Right renal pelvis (tissue), 4 donors: ENCODE results near the gene BSG. TPM values are rescaled to one million over a fixed set of nuclear protein-coding genes. Genes with fewer than 3 reads are reported as not detected.

ENCODE experiments used
- DNase-seq, 4 donors: peaks; one replicate each; pipeline ENCODE4 v3.0.0-alpha.2; 2013; ENCODE audit warnings: low read depth in 4 of 4, low spot score in 3 of 4, missing footprints in 1 of 4
- polyA plus RNA-seq, 4 donors: library from polyadenylated mRNA; unstranded; fragments of 120-200 nt; gene quantifications; one replicate each; pipeline ENCODE4 v1.2.1, GENCODE V29; 2013; ENCODE audit not compliant: insufficient read length in 4 of 4

The BSG gene
- polyA plus RNA-seq, 4 donors: 419 to 639 (median 444) TPM

DNA sequence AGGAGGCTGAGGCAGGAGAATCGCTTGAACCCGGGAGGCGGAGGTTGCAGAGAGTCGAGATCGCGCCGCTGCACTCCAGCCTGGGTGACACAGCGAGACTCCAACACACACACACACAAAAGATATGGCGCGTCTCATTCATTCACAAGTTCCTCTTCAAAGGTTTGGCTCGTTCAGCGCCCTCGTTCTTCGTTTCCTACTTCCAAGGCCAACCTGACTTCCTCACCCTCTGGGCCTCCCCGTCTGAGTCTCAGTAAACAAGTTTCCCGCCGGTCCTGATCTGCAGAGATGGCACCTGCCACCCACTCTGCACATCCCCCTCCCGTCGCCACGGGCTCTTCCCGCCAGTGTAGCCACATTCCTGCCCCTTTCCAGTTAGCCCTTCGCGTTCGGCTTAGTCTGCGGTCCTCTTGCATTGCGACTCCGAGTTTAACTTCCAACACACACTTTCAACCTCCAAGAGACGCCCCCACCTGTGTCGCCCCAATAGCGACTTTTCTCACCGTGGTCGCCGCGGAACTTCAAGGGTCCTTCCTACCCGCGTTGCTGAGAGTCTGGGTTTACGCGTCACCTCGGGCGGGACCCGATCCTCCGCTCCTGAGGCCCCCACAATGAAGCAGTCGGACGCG lies 1.3 kb upstream of the BSG start:
- DNase-seq: no peak

DNA sequence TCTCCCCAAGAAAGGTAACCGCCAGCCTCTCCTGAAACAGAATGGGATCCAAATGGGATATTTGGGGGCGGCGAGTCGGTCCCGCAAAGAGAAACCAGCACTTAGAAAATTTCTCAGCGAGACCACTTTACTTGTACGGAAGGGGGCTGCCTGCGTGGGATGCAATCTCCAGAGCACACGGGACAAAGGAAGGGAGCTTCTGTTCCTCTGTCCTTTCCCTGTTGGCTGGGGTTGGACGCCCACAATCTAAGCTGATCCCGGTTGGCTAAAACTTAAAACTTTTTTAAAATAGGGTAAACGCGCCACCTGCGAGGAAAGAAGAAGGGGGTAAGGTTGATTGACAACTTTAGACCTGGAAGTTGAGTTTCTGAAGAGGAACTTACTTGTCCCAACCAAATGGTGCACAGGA lies 826 bp upstream of the BSG start:
- no peak for DNase-seq

DNA sequence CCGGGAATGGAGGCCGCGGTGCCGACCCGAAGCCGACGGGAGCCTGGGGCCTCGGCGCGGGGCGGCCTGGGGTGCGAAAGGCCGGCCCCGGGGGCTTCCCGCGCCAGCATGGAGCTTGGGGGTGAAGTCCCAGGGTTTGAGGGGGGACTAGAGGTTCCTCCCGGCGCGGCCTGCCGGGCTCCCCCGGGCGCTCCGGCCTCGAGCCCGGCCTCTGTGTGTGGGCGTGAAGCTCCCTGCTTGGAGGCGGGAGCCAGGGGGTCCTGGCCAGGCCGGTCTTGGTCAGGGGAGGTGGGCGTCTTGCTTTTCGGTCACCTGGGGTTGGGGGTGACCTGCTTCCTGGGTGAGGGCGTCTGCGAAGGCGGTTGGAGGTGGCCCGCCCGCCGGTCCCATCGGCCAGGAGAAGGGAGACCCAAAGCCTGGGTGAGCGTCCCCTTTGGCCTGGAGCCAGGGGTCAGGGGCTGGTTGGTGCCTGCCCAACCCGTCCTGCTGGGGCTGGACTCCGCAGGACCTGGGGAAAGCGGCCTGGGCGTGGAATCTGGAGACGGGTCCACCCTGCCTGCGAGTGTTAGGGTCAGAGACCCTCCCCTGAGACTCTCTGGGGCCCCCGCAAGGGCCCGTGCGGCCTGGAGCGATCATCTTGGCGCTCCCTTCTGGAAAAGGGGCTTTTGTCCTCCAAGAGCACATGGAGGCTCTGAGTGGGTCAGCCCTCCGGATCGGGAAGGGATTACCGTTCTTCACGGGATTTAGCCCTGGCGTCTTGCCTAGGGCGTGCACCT lies 535 bp downstream of the BSG start:
- DNase-seq: no peak

DNA sequence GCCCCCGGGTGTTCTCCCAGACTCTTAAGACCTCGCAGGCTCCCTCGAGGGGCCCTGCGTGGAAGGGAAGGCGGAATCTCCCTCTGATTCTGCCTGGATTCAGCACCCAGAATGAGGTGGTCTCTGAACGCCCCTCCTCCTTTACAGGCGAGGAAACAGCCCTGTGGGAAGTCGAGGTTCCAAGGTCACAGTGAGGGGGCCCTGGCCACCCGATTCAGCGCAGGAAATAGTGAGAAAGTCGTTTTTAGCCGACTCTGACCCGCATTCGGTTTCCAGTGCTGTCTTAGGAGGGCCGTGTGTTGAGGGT lies 1.1 kb downstream of the BSG start:
- DNase-seq: no peak

DNA sequence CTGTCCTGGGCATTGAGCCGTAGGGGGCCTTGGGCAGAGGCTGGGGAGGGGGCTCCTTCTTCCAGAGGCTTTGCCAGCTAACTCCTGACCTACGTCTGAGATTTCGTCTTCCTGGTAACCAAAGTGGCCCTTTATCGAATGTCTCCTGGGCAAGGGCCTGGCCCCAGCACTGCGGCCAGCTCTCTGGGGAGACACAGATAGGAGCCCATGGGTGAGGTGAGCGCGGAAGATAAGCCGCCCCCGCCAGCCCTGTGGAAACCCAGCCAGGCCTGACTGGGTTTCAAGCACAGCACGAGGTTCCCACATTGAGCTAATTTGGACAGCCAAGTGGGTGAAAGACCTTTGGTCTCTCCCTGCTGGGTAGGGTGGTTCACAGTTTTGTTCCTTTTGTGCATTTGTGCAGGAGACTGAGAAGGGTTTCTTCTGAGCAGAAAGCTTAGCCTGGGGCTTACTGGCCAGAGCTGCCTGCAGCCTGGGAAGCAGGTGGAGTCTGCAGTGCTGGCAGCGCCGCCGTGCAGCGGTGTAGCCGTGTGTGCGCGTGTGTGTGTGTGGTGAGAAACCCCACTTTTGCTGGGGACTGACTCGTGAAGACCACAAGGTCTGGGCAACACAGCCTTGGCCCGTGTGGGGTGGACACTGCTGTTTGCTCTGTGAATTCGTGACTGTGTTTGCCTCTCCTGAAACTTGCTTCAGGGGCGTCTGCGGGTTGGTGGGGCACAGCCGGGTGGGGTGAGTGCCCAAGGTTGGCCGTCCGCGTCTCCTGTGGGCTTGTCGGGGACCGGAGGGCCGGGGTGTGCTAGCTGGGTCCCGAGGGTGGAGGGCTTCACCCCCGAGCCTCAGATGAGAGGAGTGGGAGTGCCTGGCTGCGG lies 2.5 kb downstream of the BSG start:
- no peak for DNase-seq

DNA sequence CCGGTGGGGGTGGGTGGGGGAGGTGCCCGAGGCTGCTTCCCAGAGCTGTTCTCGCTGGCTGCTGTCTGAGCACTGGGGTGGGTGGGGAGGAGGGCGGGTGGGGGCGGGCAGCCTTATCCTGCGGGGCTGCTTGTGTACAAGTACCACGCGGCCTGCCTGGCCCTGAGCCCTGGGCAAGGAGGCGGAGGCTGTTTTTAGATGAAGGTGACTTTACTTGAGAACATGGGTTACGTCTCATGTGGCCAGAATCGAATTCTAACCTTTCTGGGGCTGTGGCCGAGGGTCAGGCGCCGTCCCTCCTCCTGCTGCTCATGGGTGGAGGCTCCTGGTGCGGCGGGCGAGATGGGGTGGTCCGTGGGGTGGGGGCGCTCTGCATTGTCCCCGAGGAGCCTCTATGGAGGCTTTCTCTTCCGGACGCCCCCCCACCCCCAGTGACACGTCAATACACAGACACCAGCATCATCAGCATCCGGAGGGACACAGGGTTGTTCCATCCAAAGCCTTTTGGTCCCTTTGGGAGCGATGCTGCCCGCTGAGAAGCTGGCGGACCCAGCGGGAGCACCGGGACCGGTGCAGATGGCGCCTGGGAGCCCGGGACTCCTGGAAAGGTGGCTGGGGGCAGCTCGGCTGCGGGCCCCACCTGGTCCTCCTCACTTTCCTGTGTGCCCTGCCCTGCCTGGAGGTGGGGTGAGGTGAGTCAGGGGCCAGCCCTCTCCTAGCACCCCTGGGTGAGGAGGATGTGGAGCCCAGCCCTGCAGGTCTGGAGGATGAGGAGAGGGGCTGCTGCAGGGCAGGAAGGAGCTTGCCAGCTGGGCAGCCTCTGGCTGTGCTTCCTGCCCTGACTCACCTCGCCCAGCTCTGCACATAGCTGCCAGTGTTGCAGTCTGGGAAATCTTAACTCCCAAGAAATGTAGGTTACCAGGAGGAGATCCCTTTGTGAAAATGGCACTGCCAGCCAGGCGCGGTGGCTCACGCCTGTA lies 3.4 kb downstream of the BSG start:
- DNase-seq: no peak

DNA sequence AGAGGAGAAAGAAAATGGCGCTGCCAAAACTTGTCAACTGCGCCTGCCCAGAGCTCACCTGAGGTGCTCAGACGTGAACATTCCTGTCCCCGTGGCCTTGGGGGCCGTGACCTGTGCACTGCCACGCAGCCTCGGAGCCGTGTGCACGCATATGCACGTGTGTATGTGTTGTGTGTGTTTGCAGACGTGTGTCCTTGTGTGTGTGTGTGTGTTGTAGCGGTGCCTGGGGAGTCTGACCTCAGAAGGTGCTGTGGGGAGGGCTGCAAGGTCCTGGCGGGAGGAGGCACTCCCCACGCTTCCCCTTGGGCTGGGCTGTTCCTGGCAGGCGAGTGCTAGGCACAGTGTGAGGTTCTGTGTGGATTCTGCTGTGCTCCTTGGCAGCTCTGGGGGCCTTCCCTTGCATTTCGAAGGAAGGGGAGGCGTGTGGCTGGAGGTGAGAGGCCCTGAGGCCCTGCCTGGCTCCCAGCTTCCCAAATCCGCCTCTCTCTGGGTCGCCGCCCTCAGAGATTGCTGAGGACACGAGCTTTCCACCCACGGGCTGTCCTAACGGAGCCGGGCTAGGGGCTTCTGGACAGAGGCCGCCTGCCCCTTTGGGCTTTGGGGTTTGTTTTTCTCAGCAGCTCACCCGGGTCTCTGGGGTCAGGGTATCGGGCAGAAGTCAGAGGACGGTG lies 4.5 kb downstream of the BSG start:
- no peak for DNase-seq

DNA sequence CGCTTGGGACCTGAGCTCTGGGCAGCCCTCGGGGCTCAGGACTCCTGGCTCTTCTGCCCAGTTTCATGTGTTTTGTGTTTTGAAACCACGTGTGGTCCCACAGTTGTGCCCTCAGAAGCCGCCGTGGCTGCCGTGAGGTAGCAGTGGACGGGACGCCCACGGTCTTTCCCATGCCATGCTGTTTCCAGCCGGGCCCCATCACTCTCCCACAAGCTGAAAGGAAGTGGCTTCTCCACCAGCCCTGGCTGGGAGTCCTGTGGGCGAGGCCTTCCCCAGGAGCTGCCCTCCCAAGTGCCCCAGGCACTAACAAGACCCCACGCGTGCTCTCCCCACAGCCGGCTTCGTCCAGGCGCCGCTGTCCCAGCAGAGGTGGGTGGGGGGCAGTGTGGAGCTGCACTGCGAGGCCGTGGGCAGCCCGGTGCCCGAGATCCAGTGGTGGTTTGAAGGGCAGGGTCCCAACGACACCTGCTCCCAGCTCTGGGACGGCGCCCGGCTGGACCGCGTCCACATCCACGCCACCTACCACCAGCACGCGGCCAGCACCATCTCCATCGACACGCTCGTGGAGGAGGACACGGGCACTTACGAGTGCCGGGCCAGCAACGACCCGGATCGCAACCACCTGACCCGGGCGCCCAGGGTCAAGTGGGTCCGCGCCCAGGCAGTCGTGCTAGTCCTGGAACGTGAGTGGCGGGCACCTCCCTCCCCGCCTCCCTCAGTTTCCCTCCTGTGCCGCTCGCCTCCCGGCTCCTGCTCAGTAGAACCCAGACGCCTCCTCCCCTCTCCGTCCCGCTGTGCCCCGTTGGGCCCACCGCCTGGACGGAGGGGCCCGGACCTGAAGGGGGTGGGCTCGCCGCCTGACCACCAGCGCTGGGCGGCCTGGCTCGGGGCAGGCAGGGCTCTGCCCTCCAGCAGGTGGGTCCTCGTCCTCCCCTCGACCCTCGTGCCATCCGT lies 5.3 kb downstream of the BSG start:
- DNase-seq: no peak

DNA sequence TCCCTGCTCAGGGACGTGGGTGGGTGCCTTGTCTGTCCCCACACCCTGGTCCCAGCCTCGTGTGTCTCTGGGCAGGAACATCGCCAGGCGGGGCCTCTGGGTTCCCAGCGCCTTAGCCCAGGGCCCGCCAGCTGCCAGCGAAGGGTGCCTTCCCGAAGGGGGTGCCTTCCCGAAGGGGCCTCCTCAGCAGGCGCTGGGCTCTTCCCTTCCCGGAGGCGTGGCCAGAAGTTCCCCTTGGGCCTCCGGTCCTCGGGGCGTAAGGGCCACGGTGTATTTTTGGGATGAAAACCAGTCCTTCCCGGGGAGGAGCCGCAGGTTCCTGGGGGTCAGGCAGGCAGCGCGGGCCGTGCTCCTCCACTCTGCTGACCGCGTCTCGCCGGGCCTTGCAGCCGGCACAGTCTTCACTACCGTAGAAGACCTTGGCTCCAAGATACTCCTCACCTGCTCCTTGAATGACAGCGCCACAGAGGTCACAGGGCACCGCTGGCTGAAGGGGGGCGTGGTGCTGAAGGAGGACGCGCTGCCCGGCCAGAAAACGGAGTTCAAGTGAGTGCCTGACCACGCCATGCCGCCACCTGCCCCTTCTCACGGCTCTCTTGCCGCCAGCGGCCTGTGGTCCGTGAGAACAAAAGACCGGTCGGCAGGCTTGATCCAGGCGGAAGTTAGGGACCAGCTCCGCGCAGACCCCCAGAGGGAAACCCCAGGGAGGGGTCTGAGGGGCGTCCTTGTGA lies 6.9 kb downstream of the BSG start:
- DNase-seq: no peak

DNA sequence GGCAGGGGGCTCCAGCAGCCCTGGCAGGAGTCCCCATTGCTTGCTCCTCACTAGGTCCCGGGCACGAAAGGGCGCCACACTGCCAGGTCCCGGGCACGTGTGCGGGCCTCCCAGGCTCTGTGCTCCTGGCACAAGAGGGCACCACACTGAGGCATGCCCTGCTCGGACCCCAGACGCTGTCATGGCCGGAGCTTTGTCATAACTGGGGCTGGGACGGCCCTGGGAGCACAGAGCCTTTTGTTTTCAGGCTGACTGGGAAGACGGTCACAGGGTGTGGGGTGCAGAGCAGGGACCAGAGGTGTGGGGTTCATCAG lies 7.4 kb downstream of the BSG start:
- no peak for DNase-seq

DNA sequence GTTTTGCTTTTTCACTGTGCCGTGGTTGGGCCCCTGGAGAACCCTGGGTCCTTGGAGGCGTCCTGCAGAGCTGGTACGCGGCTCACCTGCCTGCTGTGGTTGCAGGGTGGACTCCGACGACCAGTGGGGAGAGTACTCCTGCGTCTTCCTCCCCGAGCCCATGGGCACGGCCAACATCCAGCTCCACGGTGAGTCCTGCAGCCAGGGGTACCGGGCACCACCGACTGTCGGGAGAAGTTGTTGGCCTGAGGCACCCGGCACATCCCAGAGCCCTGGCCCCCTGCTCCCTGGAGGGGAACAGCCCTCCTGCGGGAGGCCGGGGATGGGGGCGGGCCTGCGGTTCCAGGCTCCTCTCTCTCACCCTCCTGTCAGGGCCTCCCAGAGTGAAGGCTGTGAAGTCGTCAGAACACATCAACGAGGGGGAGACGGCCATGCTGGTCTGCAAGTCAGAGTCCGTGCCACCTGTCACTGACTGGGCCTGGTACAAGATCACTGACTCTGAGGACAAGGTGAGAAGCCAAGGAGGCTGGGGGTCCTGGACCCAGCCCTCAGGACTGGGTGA lies 8.0 kb downstream of the BSG start:
- DNase-seq: no peak

DNA sequence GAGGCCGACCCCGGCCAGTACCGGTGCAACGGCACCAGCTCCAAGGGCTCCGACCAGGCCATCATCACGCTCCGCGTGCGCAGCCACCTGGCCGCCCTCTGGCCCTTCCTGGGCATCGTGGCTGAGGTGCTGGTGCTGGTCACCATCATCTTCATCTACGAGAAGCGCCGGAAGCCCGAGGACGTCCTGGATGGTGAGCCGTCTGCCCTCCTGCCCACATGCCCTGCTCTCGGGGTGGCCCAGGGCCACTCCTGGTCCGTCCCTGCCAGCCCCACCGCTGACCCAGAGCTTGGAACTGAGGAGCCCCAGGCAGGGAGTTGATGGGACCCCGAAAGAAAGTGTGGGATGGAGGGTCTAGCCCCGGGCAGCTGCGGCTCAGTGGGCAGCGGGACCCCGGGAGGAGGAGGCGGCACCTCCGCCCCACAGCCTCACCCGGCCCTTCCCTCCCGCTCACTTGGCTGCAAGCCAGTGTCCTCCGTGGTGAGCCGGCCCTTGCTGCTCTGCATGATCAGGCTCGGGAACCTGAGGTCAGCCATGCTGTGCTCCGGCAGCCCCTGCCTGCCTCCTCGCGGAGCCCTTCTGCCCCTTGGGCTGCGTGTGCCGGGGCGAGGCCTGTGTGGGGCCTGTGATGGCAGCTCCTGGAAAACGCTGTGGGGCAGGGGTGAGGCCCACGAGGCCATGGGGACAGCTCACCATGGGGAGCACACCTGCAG lies 9.2 kb downstream of the BSG start:
- DNase-seq: no peak

DNA sequence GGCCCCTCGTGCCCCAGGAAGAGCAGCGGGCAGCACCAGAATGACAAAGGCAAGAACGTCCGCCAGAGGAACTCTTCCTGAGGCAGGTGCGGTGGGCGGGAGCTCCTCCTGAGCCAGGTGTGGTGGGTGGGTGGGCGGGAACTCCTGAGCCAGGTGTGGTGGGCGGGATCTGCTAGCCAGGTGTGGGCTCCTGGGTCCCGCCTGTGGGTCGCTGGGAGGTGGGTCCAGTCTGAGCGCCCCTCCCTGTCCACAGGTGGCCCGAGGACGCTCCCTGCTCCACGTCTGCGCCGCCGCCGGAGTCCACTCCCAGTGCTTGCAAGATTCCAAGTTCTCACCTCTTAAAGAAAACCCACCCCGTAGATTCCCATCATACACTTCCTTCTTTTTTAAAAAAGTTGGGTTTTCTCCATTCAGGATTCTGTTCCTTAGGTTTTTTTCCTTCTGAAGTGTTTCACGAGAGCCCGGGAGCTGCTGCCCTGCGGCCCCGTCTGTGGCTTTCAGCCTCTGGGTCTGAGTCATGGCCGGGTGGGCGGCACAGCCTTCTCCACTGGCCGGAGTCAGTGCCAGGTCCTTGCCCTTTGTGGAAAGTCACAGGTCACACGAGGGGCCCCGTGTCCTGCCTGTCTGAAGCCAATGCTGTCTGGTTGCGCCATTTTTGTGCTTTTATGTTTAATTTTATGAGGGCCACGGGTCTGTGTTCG lies 10.3 kb downstream of the BSG start:
- DNase-seq: no peak

DNA sequence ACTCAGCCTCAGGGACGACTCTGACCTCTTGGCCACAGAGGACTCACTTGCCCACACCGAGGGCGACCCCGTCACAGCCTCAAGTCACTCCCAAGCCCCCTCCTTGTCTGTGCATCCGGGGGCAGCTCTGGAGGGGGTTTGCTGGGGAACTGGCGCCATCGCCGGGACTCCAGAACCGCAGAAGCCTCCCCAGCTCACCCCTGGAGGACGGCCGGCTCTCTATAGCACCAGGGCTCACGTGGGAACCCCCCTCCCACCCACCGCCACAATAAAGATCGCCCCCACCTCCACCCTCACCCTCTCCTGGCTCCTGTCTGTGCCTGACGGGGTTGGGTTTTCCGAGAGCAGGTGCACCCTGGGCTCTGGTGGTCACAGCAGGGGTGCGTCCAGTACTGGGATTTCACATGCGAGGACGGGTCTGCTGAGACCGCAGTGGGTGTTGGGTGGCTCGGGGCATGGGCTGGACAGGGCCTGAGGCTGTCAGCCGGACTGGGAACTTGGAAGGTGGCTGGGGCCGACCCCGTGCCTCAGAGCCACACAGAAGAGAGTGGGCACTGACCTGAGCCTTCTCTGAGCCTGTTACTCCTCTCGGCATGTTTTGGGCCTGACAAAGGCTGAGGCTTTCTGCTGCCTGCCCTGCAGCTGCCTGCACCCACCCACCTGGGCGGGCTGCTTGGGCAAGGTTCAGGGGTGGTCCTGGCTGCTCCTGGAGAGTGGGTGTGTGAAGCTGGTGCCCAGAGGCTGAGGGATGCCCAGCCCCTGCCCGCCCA lies 11.0 kb downstream of the BSG start:
- no peak for DNase-seq

DNA sequence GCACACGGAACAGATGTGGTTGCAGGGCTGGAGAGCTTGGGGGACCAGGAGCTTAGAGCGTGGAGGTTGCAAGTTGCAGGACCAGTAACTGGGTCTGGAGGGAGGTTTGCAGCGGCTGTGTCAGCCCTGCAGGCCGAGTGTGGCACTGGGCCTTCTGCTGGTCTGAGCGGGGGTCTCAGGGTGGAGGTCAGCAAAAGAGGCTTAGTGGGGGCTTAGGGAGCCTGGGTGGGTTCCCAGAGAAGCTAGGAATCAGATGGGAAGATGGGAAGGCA lies 11.5 kb downstream of the BSG start:
- no peak for DNase-seq

DNA sequence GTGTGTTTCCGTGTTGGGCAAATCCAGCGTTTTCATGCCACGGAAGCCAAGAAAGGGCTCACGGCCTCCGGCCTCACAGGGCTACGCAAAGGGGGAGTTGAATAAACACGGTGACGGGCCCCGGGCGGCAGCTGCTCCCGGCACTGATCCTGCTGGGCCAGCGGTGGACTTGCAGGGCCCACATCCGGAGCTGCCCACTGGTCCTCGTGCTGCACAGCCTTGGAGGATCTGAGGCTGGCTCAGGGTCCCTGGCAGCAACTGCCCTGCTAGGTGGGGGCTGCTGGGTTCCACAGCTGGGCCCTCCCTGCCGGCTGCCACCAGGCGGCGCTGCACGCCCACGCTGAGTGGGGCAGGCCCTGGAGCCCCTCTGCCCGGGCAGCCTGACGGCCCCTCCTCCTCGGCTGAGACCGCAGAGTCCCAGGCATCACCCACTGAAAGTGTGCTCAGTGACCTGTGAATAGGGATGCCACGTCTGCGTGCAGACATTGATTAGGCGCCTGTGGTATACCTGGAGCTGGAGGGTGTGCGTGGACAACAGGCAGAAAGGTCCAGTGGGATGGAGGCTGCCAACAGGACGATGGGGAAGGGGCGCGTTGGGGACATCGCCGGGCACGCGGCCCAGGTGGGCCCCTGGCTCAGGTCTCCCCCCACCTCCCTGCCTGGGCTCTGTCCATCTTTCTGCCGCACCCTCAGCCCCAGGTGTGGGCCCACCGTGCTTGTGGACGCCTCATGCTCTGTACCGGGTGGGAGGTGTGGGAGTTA lies 12.0 kb downstream of the BSG start:
- no peak for DNase-seq
